ENCODE measurements around the gene NTN1.
"Not testable (repeated sequence)": the region's sequence is repeated elsewhere in the genome, so short reads cannot be mapped to it uniquely, and the experiment has no call there.

Gene NTN1

DNA sequence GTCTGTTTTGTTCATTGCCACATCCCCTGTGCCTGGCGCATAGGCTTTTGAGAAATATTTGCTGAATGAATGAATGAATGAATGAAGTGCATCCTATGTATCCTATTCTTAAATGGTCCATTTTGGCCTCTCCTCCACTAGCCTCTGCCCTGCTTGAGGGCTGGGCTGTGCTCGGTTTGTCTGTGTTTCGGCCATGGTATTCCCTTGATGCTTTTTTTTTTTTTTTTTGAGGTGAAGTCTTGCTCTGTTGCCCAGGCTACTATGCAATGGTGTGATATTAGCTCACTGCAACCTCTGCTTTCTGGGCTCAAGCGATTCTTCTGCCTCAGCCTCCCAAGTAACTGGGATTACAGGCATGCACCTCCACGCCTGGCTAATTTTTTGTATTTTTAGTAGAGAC is 110.1 kb downstream of the NTN1 start:
- no peak for DNase-seq

DNA sequence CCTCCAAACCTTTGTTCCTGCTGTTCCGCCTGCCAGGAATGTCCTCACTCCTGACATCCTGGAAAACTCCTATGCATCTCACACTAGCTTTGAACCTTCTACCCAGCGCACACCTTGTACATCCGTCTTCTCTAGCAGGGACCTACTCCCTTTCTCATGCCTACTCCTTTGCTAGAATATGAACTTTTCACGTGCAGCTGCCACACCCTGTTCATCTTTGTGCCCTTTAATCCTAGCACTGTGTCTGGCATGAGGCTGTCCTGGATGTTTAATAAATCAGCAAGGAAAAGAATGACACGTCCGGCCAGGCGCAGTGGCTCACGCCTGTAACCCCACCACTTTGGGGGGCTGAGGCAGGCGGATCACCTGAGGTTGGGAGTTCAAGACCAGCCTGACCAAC is 111.0 kb downstream of the NTN1 start:
- no peak for DNase-seq

DNA sequence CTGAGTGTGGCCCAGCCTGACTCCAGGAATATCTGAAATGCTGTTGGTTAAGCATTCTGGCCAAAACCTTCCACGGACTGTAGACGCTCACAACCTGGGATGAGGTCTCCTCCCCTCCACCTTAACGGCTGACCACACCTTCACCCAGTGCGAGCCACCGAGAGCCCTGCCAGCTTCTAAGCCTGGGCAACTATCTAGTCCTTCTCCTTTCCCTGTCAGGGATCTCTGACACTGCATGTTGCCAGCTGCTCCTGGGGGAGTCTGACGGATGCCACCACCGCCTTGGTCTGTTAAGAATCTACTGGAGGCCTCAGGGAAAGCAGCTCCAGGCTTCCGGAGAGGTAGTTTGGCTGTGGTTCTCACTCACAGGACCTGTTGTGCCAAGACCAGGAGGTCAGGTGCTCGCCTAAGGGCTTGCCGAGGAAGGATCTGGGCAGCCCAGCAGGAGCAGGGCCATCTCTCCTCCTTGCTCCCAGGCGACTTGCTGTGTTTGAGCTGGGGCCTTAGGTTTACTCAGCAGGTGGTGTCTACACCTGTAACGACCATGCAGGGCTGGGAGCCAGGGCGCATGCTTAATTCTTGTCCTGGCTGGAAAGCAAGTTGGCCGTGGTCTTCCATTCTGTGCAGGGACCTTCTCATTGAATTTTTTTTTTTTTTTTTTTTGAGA is 111.8 kb downstream of the NTN1 start:
- DNase-seq, result no peak

GRCh38 chr17:9138161-9138717 is 116.9 kb downstream of the NTN1 start:
- DNase-seq, result no peak

- DNase-seq, result no peak
Measured at GRCh38 chr17:9139695-9140094, 118.4 kb downstream of the NTN1 start.

DNA sequence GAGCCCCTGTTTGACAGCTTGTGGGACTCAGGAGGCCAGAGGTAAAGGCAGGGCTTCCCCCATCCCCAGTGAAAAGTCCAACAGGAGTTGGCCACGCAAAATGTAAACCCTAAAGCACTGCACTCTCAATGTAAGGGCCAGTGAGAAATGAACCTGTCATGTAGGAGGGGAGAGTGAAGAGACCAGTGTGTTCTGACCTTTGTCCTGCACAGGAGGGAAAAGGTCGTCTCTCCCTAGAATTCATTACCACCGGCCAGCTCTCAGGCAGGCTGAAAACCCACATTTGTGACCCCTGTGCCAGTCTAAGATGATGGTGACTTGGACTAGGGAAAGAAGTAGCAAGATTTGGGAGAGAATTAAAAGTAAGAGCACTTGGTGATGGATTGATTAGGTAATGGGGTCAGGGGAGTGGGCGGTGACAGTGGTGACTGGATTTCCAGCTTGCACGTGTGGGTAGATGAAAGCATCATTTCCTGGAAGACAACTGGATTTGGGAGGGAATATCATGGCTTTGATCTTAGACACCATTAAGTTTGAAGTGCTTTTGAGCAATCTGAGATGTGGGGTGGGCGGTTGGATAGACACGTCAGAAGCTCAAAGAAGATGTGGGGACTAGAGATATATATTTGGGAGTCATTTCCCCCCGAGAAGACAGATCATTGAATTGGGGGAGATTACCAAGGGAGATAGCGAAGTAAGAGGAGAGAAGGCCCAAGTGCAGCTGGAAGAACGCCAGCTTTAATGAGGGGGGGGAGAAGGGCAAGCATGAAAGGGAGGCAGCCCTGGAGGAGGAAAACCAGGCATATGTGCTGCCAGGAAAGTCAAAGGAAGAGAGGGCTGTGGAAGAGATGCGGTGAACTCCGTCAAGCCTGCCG is 119.5 kb downstream of the NTN1 start:
- no peak for DNase-seq

DNA sequence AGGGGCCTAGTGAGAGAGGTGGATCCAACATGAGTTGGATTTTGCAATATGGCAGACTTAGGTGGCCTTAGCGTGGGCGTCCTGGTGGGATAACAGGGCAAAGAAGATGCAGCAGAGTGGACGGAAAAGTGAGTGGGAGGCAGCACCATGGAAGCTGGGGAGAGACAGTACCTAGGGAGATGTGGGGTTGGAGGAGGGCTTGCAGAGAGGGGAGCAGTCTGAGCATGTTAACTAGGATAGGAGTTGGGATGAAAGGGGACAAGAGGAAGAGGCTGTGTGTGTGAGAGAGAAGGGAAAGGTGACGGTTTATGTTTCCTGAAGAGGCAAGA is 120.1 kb downstream of the NTN1 start:
- no peak for DNase-seq

DNA sequence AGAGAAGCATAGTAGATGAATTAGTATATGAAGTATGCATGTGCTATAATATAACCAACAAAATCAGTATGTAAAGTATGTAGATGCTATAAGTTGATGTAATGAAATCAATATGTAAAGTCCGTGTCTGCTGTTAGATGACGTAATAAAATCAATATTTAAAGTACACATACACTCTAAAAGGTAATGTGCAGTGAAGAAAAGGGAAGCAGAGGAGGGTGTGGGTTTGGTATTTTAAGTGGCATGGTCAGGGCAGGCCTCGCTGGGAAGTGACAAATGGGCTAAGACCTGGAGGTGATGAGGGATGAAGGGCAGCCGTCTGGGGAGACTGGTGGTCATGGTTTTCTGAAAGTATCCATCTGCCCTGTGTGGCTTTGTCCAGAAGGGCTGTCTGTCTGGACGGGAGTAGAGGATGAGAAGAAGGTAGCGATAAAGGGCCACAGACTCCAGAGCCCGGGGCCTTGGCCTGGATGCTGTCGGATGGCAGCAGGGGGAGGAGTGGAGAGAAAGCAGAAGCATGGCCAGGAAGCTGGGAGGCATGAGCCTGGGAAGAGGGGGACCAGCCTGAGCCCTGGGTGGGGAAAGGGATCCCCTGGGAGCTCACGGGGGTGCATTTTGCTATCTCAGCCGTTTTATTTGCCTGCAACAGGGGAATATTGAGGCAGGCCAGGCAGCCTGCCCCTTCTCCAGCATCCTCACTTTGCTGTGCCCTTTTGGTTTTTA is 121.6 kb downstream of the NTN1 start:
- no peak for DNase-seq

GRCh38 chr17:9144502-9145249 is 123.4 kb downstream of the NTN1 start:
- no peak for DNase-seq

GRCh38 chr17:9146064-9146463 is 124.8 kb downstream of the NTN1 start:
- no peak for DNase-seq

GRCh38 chr17:9148905-9149525 is 127.7 kb downstream of the NTN1 start:
- DNase-seq, result no peak

GRCh38 chr17:9150446-9151090 is 129.3 kb downstream of the NTN1 start:
- no peak for DNase-seq

GRCh38 chr17:9151091-9151490 is 129.8 kb downstream of the NTN1 start:
- DNase-seq, result no peak

GRCh38 chr17:9151740-9152139 is 130.4 kb downstream of the NTN1 start:
- not testable (repeated sequence) for DNase-seq

GRCh38 chr17:9158544-9159452 is 137.5 kb downstream of the NTN1 start:
- DNase-seq, result no peak

DNA sequence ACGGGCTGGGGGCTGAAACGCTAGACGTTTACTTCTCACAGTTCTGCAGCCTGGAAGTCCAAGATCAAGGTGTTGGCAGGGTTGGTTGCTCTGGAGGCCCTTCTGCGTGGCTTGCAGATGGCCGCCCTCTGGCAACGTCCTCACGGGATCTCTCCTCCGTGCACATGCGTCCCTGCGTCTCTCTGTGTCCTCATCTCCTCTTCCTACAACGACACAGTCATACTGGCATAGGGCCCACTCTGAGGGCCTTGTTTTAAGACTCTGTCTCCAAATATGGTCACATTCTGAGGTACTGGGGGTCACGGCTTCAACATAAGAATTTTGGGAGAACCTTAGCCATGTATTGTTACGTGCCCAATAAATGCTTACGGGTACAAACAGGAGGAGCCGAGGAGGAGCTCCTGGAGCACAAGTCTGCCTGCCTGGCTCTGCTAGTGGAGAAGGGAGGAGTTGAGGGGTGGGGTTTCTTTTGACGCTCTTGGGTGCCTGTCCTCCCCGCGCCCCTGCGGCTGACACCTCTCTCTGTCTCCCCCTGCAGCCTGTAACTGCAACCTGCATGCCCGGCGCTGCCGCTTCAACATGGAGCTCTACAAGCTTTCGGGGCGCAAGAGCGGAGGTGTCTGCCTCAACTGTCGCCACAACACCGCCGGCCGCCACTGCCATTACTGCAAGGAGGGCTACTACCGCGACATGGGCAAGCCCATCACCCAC is 141.1 kb downstream of the NTN1 start:
- no peak for DNase-seq

DNA sequence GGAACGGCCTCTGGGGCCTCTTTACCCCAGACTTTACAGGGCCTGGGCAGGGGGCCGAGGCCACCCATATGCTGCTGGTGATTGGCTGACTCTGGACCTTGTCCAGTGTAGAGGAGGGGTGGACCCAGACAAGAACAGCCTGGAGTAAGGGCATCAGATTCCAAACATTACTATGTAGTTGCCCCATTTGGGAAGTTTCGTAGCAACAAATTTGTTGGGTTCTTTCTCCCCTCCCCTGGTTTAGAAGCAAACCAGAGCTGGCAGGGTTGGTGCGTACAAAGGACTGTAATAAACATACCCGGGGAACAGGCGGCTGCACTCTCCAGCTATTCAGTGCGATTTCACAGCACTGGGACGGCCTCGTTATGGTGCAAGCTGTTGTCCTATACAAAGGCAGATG is 145.5 kb downstream of the NTN1 start:
- no peak for DNase-seq

DNA sequence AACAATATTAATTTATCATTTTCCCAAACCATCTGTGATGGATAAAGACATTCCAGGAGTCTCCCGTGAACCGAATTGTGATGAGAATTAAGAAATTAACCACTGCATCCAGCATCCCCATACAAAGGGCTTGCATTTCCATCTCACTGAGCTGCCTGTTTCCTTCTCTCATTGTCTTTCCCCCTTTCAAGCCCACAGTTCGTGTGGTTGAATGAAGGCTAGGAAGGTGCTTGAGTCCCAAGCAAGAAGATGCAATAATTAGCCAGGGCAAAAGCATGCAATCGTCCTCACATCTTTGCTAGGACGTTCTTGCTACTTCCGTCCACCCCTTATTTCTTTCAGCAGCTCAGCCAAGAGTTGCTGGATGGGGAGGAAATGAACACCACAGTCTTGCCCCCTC is 146.1 kb downstream of the NTN1 start:
- DNase-seq, result no peak

- no peak for DNase-seq
Measured at GRCh38 chr17:9169116-9169515, 147.8 kb downstream of the NTN1 start.

DNA sequence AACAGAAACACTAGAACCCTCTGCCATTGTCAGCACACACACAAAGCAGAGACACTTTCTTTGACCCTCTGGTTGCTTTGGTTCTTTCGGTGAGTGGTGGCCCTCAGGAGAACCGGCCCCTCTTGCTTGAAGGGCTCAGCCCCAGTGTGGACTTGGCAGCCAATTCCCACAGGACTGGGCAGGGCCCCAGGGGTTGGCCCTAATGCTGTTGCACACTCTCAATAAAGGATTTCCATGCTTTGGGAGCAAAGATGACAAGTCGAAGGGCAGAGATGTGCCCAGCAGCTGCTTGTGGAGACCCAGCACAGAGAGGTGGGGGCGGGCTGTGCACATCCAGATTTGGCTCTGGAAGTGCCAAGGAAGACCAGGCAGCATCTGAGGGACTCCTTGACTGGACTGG is 149.0 kb downstream of the NTN1 start:
- DNase-seq, result no peak
